Measurements from ENCODE around the gene SEC22C.

Gene SEC22C

DNA sequence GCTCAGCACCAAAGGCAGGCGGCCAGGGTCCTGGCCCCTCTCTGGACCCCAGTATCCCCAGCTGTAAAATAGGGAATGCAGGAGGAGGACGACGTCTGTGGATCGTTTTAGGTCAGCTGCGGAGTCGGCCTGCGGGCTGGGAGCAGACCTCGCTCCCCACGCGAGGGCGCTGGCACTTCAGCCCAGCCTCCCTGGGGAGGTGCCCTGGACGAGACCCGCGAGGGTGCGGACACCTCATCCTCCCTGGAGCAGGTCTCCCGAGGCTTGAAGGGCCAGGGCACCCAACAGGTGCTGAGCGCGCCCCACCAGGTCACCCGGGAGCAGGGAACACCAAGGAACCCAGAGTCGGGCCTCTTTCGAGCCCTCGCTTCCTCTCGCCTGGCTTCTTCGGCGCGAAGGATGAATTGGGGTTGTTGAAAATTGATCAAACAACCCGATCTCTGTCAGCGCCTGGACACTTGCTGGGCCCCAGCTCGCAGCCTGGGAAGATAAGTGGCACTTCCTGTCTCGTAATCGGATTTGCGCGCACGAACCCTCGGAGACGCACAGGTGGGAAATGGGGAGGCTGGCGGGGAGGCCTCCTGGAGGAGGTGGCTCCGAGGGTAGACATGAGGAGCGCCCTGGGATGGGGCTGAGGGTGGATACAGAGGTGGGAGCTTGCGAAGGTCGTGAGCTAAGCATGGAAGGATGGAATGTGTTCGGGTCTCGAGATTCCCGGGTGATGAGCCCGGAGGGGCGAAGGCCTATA is 79.9 kb downstream of the SEC22C start:
- Histone ChIP-seq H3K27ac (peak overlapping the region; percentile 46), H3K79me2 (no peaks in the 10 kb centered on the region), H3K36me3 (ENCODE audit: control insufficient read depth, insufficient read depth, low read length) (no peaks in the 10 kb centered on the region), H3K4me2 (ENCODE audit: low read length) (peak overlapping the region; percentile 95), H3K27me3 (ENCODE audit: control insufficient read depth, insufficient read depth, low read length) (no peaks in the 10 kb centered on the region), H3K9ac (no peak overlapping the region), H2AFZ (peak overlapping the region; percentile 85), H3K9me3 (ENCODE audit: control insufficient read depth, low read length) (no peaks in the 10 kb centered on the region), H3K4me3 (ENCODE audit: low read depth, low read length) (peak overlapping the region; percentile 67), H3K4me1 (peaks cover 2% of the 10 kb centered on the region)
- TF ChIP-seq, protein P1, sequence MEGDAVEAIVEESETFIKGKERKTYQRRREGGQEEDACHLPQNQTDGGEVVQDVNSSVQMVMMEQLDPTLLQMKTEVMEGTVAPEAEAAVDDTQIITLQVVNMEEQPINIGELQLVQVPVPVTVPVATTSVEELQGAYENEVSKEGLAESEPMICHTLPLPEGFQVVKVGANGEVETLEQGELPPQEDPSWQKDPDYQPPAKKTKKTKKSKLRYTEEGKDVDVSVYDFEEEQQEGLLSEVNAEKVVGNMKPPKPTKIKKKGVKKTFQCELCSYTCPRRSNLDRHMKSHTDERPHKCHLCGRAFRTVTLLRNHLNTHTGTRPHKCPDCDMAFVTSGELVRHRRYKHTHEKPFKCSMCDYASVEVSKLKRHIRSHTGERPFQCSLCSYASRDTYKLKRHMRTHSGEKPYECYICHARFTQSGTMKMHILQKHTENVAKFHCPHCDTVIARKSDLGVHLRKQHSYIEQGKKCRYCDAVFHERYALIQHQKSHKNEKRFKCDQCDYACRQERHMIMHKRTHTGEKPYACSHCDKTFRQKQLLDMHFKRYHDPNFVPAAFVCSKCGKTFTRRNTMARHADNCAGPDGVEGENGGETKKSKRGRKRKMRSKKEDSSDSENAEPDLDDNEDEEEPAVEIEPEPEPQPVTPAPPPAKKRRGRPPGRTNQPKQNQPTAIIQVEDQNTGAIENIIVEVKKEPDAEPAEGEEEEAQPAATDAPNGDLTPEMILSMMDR (IDR thresholded peaks at IDR 0.05): peak; percentile 58

DNA sequence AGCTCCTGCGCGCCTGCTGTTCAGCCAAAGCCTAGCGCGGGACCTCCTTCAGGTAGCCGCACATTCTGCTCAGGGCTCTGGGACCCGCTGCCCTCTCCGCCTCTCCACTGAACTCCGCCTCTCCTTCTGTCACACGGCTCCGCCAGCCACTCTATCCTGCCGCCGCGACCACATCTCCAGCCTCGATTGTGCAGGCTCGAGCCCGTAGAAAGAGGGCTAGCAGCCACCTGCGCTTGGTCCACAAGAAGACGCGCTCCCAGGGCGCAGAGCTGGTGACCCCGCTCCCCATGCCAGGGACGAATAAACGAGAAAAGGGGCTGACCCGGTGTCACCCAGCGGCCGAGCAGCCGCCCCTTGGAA is 80.5 kb downstream of the SEC22C start:
- Histone ChIP-seq H3K4me1 (peaks cover 2% of the 10 kb centered on the region), H3K27ac (no peak overlapping the region), H3K4me2 (ENCODE audit: low read length) (peak overlapping the region; percentile 95), H2AFZ (peak overlapping the region; percentile 85), H3K4me3 (ENCODE audit: low read depth, low read length) (peak overlapping the region; percentile 67), H3K36me3 (ENCODE audit: control insufficient read depth, insufficient read depth, low read length) (no peaks in the 10 kb centered on the region), H3K79me2 (no peaks in the 10 kb centered on the region), H3K9ac (no peak overlapping the region), H3K9me3 (ENCODE audit: control insufficient read depth, low read length) (no peaks in the 10 kb centered on the region), H3K27me3 (ENCODE audit: control insufficient read depth, insufficient read depth, low read length) (no peaks in the 10 kb centered on the region)
- TF ChIP-seq, protein P1 (IDR thresholded peaks at IDR 0.05): no peak

GRCh38 chr3:42500909-42501308 is 80.9 kb downstream of the SEC22C start:
- Histone ChIP-seq H3K36me3 (ENCODE audit: control insufficient read depth, insufficient read depth, low read length) (no peaks in the 10 kb centered on the region), H3K4me1 (peaks cover 2% of the 10 kb centered on the region), H3K79me2 (no peaks in the 10 kb centered on the region), H3K9ac (no peak overlapping the region), H3K27me3 (ENCODE audit: control insufficient read depth, insufficient read depth, low read length) (no peaks in the 10 kb centered on the region), H3K9me3 (ENCODE audit: control insufficient read depth, low read length) (no peaks in the 10 kb centered on the region), H3K27ac (no peak overlapping the region), H2AFZ (peak overlapping the region; percentile 85), H3K4me3 (ENCODE audit: low read depth, low read length) (no peak overlapping the region), H3K4me2 (ENCODE audit: low read length) (no peak overlapping the region)
- TF ChIP-seq, protein P1 (IDR thresholded peaks at IDR 0.05): no peak

DNA sequence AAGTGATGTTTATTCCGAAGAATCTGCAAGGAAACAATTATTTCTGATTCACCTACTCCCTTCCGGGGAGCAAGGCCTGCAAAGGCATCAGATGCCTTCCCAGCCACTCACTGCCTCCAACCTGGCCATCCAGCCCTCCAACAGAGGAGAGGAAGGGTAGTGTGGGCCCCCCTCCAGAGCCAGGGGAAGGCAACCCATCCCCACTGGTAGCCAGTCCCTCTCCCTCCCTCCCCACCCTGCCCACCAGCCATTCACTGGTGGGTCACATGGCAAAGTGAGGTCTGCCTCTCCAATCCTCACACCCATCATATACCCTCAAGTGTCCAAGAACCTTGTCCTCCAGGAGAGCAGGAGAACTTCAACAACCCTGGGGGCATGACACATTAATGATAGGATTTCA is 81.7 kb downstream of the SEC22C start:
- no peak overlapping the region for H3K27ac ChIP-seq
- no peaks in the 10 kb centered on the region for H3K9me3 ChIP-seq (ENCODE audit: control insufficient read depth, low read length)
- TF ChIP-seq, protein P1 (IDR thresholded peaks at IDR 0.05): no peak
- H3K27me3 ChIP-seq (ENCODE audit: control insufficient read depth, insufficient read depth, low read length): no peaks in the 10 kb centered on the region
- H3K79me2 ChIP-seq: no peaks in the 10 kb centered on the region
- H3K36me3 ChIP-seq (ENCODE audit: control insufficient read depth, insufficient read depth, low read length): no peaks in the 10 kb centered on the region
- H3K4me3 ChIP-seq (ENCODE audit: low read depth, low read length): no peak overlapping the region
- peaks cover 2% of the 10 kb centered on the region for H3K4me1 ChIP-seq
- no peak overlapping the region for H2AFZ ChIP-seq
- H3K4me2 ChIP-seq (ENCODE audit: low read length): no peak overlapping the region
- H3K9ac ChIP-seq: no peak overlapping the region

GRCh38 chr3:42499478-42499871 is 82.3 kb downstream of the SEC22C start:
- Histone ChIP-seq H3K9ac (no peak overlapping the region), H2AFZ (no peak overlapping the region), H3K4me1 (peaks cover 2% of the 10 kb centered on the region), H3K4me3 (ENCODE audit: low read depth, low read length) (no peak overlapping the region), H3K27me3 (ENCODE audit: control insufficient read depth, insufficient read depth, low read length) (no peaks in the 10 kb centered on the region), H3K79me2 (no peaks in the 10 kb centered on the region), H3K36me3 (ENCODE audit: control insufficient read depth, insufficient read depth, low read length) (no peaks in the 10 kb centered on the region), H3K9me3 (ENCODE audit: control insufficient read depth, low read length) (no peaks in the 10 kb centered on the region), H3K4me2 (ENCODE audit: low read length) (no peak overlapping the region), H3K27ac (no peak overlapping the region)
- TF ChIP-seq, protein P1 (IDR thresholded peaks at IDR 0.05): no peak

Measured in parathyroid adenoma (tissue), 2 donors.